Fibroblast of the aortic adventitia (primary cell): ENCODE data around the gene TRMU. TPM values are rescaled to one million over a fixed set of nuclear protein-coding genes. Genes with fewer than 3 reads are reported as not detected.

ENCODE experiments used
- DNase-seq: peaks from one replicate; pipeline ENCODE4 v3.0.0-alpha.2; 2010; ENCODE audit warnings: low read depth
- H3K4me3 ChIP-seq: 2 replicates; pipeline ENCODE4 v1.5.1; 2011; ENCODE audit warnings: low read depth, mild to moderate bottlenecking, control low read depth, low read length, moderate library complexity
- CTCF ChIP-seq: IDR thresholded peaks from 2 replicates; pipeline ENCODE4 v1.5.1; 2011; ENCODE audit warnings: mild to moderate bottlenecking, low read length, control low read depth, inconsistent platforms; ENCODE audit not compliant: insufficient read depth
- total RNA-seq: library from RNA; depleted of rRNA; stranded (reverse); fragments of >200 nt; gene quantifications from 2 replicates; pipeline ENCODE4 v1.2.3, GENCODE V29; 2012; ENCODE audit warnings: low replicate concordance

The TRMU gene
- total RNA-seq, 1 donor: 23.1 TPM

- H3K4me3 ChIP-seq: no peak overlapping the region
- no peak for TF ChIP-seq CTCF
- DNase-seq: no peak
Observed at GRCh38 chr22:46318576-46318975, 16.9 kb upstream of the TRMU start.

DNA sequence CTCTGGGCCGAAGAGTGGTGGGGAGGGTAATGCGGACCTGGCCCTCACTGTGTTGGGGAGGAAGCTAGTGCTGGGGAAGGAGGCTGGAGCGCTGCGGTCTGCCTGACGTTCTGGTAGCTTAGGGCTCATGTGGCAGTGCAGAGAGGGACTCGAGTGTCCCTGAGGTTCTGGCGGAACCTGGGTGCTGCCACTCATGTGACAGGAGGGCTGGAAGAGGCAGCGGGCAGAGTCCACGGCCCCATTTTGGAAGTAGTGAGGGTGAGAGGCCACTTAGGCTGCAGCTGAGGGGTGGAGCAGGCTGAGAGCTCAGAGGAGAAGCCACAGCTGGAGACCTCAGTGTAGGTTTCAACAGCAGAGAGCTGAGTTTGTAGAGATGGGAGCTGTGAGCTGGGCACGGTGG lies 16.2 kb upstream of the TRMU start:
- no peak overlapping the region for H3K4me3 ChIP-seq
- no peak for TF ChIP-seq CTCF
- no peak for DNase-seq

DNA sequence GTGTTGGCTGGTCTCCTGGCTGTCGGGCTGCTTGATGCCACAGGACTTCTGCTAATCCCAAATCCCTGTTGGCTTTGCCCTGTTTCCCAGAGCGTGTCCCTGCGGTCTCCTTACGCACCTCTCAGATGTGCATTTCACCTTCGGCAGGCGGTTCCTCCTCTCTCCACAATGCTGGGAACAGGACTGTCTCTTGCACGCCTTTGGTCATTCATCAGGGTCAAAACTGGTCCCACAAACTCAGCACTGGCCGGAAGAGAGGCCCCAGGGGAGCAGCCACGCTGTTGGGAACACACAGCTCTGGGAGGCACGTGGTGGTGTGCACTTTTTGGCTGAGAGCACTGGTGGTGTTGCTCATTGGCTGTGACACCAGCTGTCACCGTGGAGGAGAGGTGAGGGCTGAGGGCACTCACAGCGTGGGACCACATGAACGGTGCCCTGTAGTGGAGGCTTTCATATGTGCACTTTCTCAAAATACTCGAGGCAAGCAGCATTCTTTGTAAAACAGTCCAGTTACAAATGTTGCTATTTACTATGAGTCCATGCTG lies 15.3 kb upstream of the TRMU start:
- TF ChIP-seq CTCF: no peak
- DNase-seq: no peak
- H3K4me3 ChIP-seq: no peak overlapping the region

GRCh38 chr22:46320716-46321386 lies 14.7 kb upstream of the TRMU start:
- no peak for TF ChIP-seq CTCF
- no peak for DNase-seq
- H3K4me3 ChIP-seq: no peak overlapping the region

DNA sequence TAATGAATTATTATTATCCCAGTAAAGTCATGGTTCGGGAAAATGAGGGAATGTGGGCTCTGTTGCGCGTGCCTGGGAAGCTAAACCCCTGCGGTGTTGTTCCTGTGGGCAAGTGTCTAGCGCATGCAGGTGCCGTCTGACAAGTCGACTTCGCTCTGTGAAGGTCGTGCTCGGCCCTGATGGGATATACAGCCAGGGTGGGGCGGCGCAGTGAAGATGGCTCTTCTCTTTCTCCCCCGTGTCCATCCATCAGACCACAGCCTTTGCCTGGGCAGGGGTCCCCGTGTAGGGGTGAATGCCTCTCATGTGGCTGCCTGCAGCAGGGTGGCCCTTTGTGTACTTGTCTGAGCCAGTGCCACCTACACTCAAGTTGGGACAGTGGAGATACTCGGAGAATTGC lies 12.8 kb upstream of the TRMU start:
- TF ChIP-seq CTCF: no peak
- no peak overlapping the region for H3K4me3 ChIP-seq
- DNase-seq: no peak

DNA sequence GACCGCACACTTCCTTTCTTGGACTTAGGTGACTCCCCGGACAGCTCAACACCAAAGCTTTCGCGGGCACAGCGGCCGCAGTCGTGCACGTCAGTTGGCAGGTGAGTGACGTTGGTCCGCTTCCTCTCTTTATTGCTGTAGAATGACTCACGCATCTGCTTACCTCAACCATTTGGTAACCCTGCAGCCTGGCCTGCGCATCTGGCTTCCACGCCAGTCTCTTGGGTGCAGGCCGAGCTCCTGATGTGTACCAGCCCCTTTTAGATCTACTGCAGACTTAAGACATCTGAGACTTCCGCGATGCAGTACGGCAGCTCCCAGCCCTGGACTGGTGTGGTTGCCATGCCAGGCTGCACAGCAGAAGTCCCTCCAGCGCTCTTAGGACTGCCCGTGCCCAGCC lies 12.4 kb upstream of the TRMU start:
- TF ChIP-seq CTCF: no peak
- no peak overlapping the region for H3K4me3 ChIP-seq
- no peak for DNase-seq

DNA sequence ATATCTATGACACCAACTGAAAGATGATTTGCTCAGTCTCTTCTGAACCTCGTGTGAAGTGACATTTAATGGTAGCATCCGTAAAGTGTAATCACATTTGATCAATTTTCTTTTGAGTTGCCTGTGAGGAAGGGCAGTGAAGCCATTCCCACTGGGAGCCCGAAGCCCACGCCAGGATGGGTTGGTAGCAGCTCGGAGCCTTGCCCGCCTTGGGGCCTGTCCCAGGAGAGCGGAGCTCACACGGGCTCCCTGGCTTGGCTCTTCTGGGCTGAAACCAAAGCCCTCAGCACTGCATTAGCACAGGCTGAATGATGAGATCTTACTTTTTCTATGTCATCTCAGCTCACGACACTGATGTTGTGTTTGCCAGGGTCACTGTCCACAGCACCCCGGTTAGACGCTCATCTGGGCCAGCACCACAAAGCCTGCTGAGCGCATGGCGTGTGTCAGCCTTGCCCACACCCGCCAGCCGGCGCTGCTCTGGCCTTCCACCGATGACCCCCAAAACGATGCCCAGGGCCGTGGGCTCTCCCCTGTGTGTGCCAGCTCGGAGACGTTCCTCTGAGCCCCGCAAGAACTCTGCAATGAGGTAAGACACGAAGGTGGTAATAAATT lies 9.3 kb upstream of the TRMU start:
- TF ChIP-seq CTCF: no peak
- H3K4me3 ChIP-seq: no peak overlapping the region
- DNase-seq: no peak
